Naive thymus-derived CD8-positive, alpha-beta T cell (primary cell): ENCODE results near the gene PTPRN. TPM values are rescaled to one million over a fixed set of nuclear protein-coding genes. Genes with fewer than 3 reads are reported as not detected.
A peak's percentile ranks its signal among the peaks of the same experiment; 100 is the strongest.

ENCODE experiments used
- ATAC-seq, 2 donors: fragments of 150-1000 bp; cut with Tn5 transposase in 1 of 2; sonication (Bioruptor Pico), chemical (Tn5 transposase) in 1 of 2; 1 replicate in 1 of 2; 2 replicates in 1 of 2; pipeline ENCODE4 v1.10.0; 2021; ENCODE audit warnings: mild to moderate bottlenecking in 2 of 2, moderate library complexity in 2 of 2
- POLR2A ChIA-PET: fragments of 350-600 bp; sonication (Branson Sonifier 250); formaldehyde crosslinking; loops from one replicate; lab custom pipeline; 2021; ENCODE audit warnings: antibody characterized with exemption; lab: Charles Lee
- DNase-seq, 10 donors: peaks; one replicate each; pipeline versions ENCODE4 v3.0.0 to v3.0.0-alpha.2; 2020 to 2022
- H3K27ac Mint-ChIP-seq, 10 donors: one replicate each; pipeline ENCODE4 v1.8.0; 2020 to 2022; ENCODE audit warnings: mild to moderate bottlenecking in 10 of 10, mixed read lengths in 10 of 10, moderate library complexity in 4 of 10, inconsistent platforms in 1 of 10
- H3K27me3 Mint-ChIP-seq, 5 donors: one replicate each; pipeline ENCODE4 v1.8.0; 2021 to 2022; ENCODE audit warnings: mixed read lengths in 5 of 5
- H3K36me3 Mint-ChIP-seq, 3 donors: one replicate each; pipeline ENCODE4 v1.8.0; 2020 to 2022; ENCODE audit warnings: mixed read lengths in 3 of 3, mild to moderate bottlenecking in 2 of 3, inconsistent platforms in 1 of 3
- H3K4me1 Mint-ChIP-seq, 4 donors: one replicate each; pipeline ENCODE4 v1.8.0; 2021 to 2022; ENCODE audit warnings: mixed read lengths in 4 of 4
- H3K4me3 Mint-ChIP-seq, 10 donors: one replicate each; pipeline ENCODE4 v1.8.0; 2020 to 2022; ENCODE audit warnings: mild to moderate bottlenecking in 10 of 10, mixed read lengths in 10 of 10, moderate library complexity in 6 of 10, inconsistent platforms in 1 of 10
- H3K9me3 Mint-ChIP-seq, 9 donors: one replicate each; pipeline ENCODE4 v1.8.0; 2020 to 2022; ENCODE audit warnings: mixed read lengths in 9 of 9, mild to moderate bottlenecking in 3 of 9, inconsistent platforms in 1 of 9, moderate library complexity in 1 of 9
- microRNA-seq: library from miRNA; unstranded; fragments of <30 nt; microRNA quantifications from one replicate; pipeline ENCODE4 v1.2.0, GENCODE V29; 2022; ENCODE audit warnings: borderline microRNAs expressed
- polyA plus RNA-seq, 3 donors: library from polyadenylated mRNA; unstranded; fragments of 300-500 nt; fragmentation: Illumina TruSeq; gene quantifications; one replicate each; pipeline ENCODE4 v1.2.3, GENCODE V29; 2021
- total RNA-seq, 8 experiments: library from RNA in 2 of 8; stranded (reverse) in 2 of 8; gene quantifications; one replicate each; pipeline ENCODE4 v1.2.3 and lab custom pipeline; 2021 to 2026

Gene PTPRN
- total and polyA plus RNA-seq, 5 experiments from 2014 or later, result 0.27 to 0.31 TPM; not detected in 3

DNA sequence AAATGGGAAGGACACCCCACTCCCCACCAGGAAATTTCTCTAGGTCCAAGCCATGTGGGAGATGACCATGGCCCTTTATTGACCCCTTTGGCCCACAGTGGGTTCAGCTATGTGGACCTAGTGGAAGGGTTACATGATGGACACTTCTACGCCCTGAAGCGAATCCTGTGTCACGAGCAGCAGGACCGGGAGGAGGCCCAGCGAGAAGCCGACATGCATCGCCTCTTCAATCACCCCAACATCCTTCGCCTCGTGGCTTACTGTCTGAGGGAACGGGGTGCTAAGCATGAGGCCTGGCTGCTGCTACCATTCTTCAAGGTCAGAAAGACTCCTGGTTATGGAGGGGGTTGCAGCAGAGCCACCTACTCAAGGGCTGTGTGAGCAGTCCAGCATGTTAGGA, 62.6 kb downstream of the PTPRN start:
- no peaks in the 10 kb centered on the region for H3K9me3 Mint-ChIP-seq
- POLR2A ChIA-PET, result interaction anchor here (1.1 to 15.9 kb wide), 10 partner anchors 11 to 69 kb away, joined by 4 to 591 read pairs (median 10); partner anchors contain the start of genes ABCB6, ANKZF1, ATG9A and CNPPD1
- H3K4me1 Mint-ChIP-seq, result peaks cover 23 to 82% (median 81%) of the 10 kb centered on the region in 4 donors
- H3K4me3 Mint-ChIP-seq, result peak overlapping the region; percentile 78 to 100 (median 92)
- H3K36me3 Mint-ChIP-seq, result peaks cover 0 to 35% (median 32%) of the 10 kb centered on the region in 3 donors
- DNase-seq, result no peak
- H3K27me3 Mint-ChIP-seq, result no peaks in the 10 kb centered on the region
- no peak for ATAC-seq
- peak overlapping the region in 9 of 10 donors; percentile 94 to 99 (median 98) for H3K27ac Mint-ChIP-seq

DNA sequence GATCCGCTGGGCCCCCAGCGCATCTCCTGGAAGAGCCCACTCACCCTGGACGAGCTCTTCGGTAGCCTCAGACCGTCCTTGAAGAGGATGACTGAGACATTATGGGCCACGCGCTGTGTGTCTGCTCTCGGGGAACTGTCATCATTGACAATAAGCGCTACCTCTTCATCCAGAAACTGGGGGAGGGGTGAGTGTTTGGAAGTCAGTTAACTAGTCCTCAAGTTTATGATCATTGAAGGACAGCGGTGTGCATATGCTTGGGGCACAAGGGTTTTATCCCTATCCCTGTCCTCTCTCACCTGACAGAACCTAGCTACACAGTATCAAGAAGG, 63.3 kb downstream of the PTPRN start:
- ATAC-seq, result no peak
- POLR2A ChIA-PET, result interaction anchor here (1.1 to 20.8 kb wide), 12 partner anchors 3 to 69 kb away, joined by 4 to 591 read pairs (median 10); partner anchors contain the start of genes ABCB6, ANKZF1, ATG9A and CNPPD1
- no peaks in the 10 kb centered on the region for H3K9me3 Mint-ChIP-seq

GRCh38 chr2:219245148-219245898, 63.9 kb downstream of the PTPRN start, which contains the start of the genes GLB1L and STK16:
GLB1L (minus strand) TSS chr2:219245444; CDS start chr2:219243573, 1,871 bp downstream.
STK16 (plus strand) TSS chr2:219245479; CDS start chr2:219246000, 521 bp downstream.
- H3K4me3 Mint-ChIP-seq, result peak within 1 kb of the TSS; percentile 84 to 100 (median 96)
- H3K4me1 Mint-ChIP-seq, result peaks cover 19 to 70% (median 69%) of the 10 kb centered on the region in 4 donors
- peaks cover 0 to 23% (median 19%) of the 10 kb centered on the region in 3 donors for H3K36me3 Mint-ChIP-seq
- ATAC-seq, result peak; percentile 61 to 62
- POLR2A ChIA-PET, result interaction anchor here (0.6 to 20.8 kb wide), 20 partner anchors 4 to 85 kb away, joined by 3 to 591 read pairs (median 6); partner anchors contain the start of genes ABCB6, ANKZF1, ATG9A and CNPPD1
- peak within 1 kb of the TSS; percentile 94 to 99 (median 98) for H3K27ac Mint-ChIP-seq
- DNase-seq, result peak; percentile 70 to 92 (median 85)
- H3K27me3 Mint-ChIP-seq, result no peaks in the 10 kb centered on the region
- H3K9me3 Mint-ChIP-seq, result no peaks in the 10 kb centered on the region

More for the DNA sequence above, 63.3 kb downstream of the PTPRN start:
- Mint-ChIP-seq H3K4me1 (peaks cover 22 to 75% (median 75%) of the 10 kb centered on the region in 4 donors), H3K36me3 (peaks cover 0 to 28% (median 25%) of the 10 kb centered on the region in 3 donors), H3K27ac (peak overlapping the region; percentile 94 to 99 (median 98)), H3K4me3 (peak overlapping the region; percentile 84 to 100 (median 96)), H3K27me3 (no peaks in the 10 kb centered on the region)
- peak in 1 of 10 donors; percentile 22 for DNase-seq

DNA sequence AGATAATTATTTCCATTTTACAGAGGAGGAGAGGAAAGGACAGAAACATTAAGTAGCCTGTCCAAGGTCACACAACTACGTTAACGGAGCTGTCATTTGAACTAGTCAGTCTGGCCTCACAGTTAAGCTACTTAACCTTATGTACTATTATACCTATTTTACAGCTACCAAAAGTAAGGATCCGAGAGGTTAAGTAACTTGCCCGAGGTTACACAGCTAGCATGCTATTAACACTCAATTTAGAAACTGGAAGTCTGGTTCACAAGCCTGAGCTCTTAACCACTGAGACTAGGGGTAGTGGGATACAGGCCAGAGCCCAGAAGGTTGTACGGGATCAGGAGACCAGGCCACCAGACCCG, 64.4 kb downstream of the PTPRN start:
- no peaks in the 10 kb centered on the region for H3K27me3 Mint-ChIP-seq
- DNase-seq, result no peak
- H3K4me3 Mint-ChIP-seq, result peak overlapping the region; percentile 84 to 100 (median 96)
- H3K4me1 Mint-ChIP-seq, result peaks cover 15 to 64% (median 64%) of the 10 kb centered on the region in 4 donors
- peaks cover 0 to 17% (median 14%) of the 10 kb centered on the region in 3 donors for H3K36me3 Mint-ChIP-seq
- peak overlapping the region; percentile 94 to 99 (median 98) for H3K27ac Mint-ChIP-seq
- no peak for ATAC-seq
- no peaks in the 10 kb centered on the region for H3K9me3 Mint-ChIP-seq
- POLR2A ChIA-PET, result interaction anchor here (0.6 to 20.8 kb wide), 18 partner anchors 4 to 85 kb away, joined by 3 to 591 read pairs (median 6); partner anchors contain the start of genes ABCB6, ANKZF1, ATG9A and CNPPD1

- Mint-ChIP-seq H3K4me3 (peak overlapping the region in 9 of 10 donors; percentile 46 to 77 (median 63)), H3K9me3 (no peaks in the 10 kb centered on the region), H3K27me3 (no peaks in the 10 kb centered on the region), H3K4me1 (peaks cover 13 to 52% (median 50%) of the 10 kb centered on the region in 4 donors), H3K36me3 (peaks cover 0 to 9% (median 4%) of the 10 kb centered on the region in 3 donors), H3K27ac (peak overlapping the region; percentile 37 to 99 (median 74))
- DNase-seq (no peak), ATAC-seq (no peak)
- POLR2A ChIA-PET, result interaction anchor here (15.9 to 20.8 kb wide), 2 partner anchors 6 to 8 kb away, joined by 591 read pairs; partner anchors contain the start of genes ANKZF1, ATG9A, GLB1L and STK16
Measured at GRCh38 chr2:219243291-219243761, 65.9 kb downstream of the PTPRN start.

Small RNA genes within 50 kb of the gene (microRNA-seq; reads per million reads assigned to microRNA genes)
- not detected for gene MIR153-1

Other genes with a start within 250 kb of the PTPRN start
- not detected for gene IHH, start 248.5 kb downstream of the PTPRN start, total RNA-seq
- gene IHH, start 248.5 kb downstream of the PTPRN start, polyA plus RNA-seq, result not detected
- gene NHEJ1, start 148.6 kb downstream of the PTPRN start, total RNA-seq, result 10 to 100 TPM; 17.0 to 20.1 TPM
- gene NHEJ1, start 148.6 kb downstream of the PTPRN start, polyA plus RNA-seq, result 10 to 100 TPM; 16.6 to 29.1 (median 23.0) TPM
- 1 to 10 TPM; 2.7 to 3.3 TPM for gene SLC23A3, start 139.4 kb downstream of the PTPRN start, total RNA-seq
- not detected for gene SLC23A3, start 139.4 kb downstream of the PTPRN start, polyA plus RNA-seq
- 10 to 100 TPM; 59.1 to 64.1 TPM for gene CNPPD1, start 132.5 kb downstream of the PTPRN start, total RNA-seq
- gene CNPPD1, start 132.5 kb downstream of the PTPRN start, polyA plus RNA-seq, result 10 to 100 TPM; 45.8 to 59.8 (median 50.4) TPM
- 100 to 1,000 TPM; 110 to 113 TPM for gene RETREG2, start 131.1 kb downstream of the PTPRN start, total RNA-seq
- 10 to 100 TPM; 52.0 to 64.3 (median 57.6) TPM for gene RETREG2, start 131.1 kb downstream of the PTPRN start, polyA plus RNA-seq
- 10 to 100 TPM; 69.6 to 81.9 TPM for gene ZFAND2B, start 102.6 kb downstream of the PTPRN start, total RNA-seq
- 10 to 100 TPM; 78.1 to 85.1 (median 78.1) TPM for gene ZFAND2B, start 102.6 kb downstream of the PTPRN start, polyA plus RNA-seq
- 10 to 100 TPM; 12.3 to 12.9 TPM for gene ABCB6, start 90.4 kb downstream of the PTPRN start, total RNA-seq
- 1 to 10 TPM; 1.6 to 4.9 (median 1.8) TPM for gene ABCB6, start 90.4 kb downstream of the PTPRN start, polyA plus RNA-seq
- gene ATG9A, start 79.8 kb downstream of the PTPRN start, total RNA-seq, result 10 to 100 TPM; 52.6 to 53.5 TPM
- 10 to 100 TPM; 17.7 to 27.9 (median 20.5) TPM for gene ATG9A, start 79.8 kb downstream of the PTPRN start, polyA plus RNA-seq
- 100 to 1,000 TPM; 263 to 278 TPM for gene ANKZF1, start 79.6 kb downstream of the PTPRN start, total RNA-seq
- 10 to 100 TPM; 23.8 to 46.2 (median 25.9) TPM for gene ANKZF1, start 79.6 kb downstream of the PTPRN start, polyA plus RNA-seq
- gene GLB1L, start 64.0 kb downstream of the PTPRN start, total RNA-seq, result 1 to 10 TPM; 1.8 to 2.7 TPM
- 1 to 10 TPM in 2 of 3 donors, under 1 TPM in 1; 0.62 to 1.8 (median 1.7) TPM for gene GLB1L, start 64.0 kb downstream of the PTPRN start, polyA plus RNA-seq
- gene STK16, start 63.9 kb downstream of the PTPRN start, total RNA-seq, result 10 to 100 TPM; 22.4 to 22.6 TPM
- gene STK16, start 63.9 kb downstream of the PTPRN start, polyA plus RNA-seq, result 10 to 100 TPM; 21.6 to 25.8 (median 23.7) TPM
- not detected for gene TUBA4B, start 56.2 kb downstream of the PTPRN start, total RNA-seq
- not detected for gene TUBA4B, start 56.2 kb downstream of the PTPRN start, polyA plus RNA-seq
- 100 to 1,000 TPM; 143 to 144 TPM for gene TUBA4A, start 55.5 kb downstream of the PTPRN start, total RNA-seq
- 100 to 1,000 TPM; 107 to 275 (median 122) TPM for gene TUBA4A, start 55.5 kb downstream of the PTPRN start, polyA plus RNA-seq
- 100 to 1,000 TPM; 102 to 105 TPM for gene DNAJB2, start 30.0 kb downstream of the PTPRN start, total RNA-seq
- 1 to 10 TPM; 5.0 to 6.6 (median 5.9) TPM for gene DNAJB2, start 30.0 kb downstream of the PTPRN start, polyA plus RNA-seq
- gene RESP18, start 23.3 kb upstream of the PTPRN start, total RNA-seq, result not detected
- gene RESP18, start 23.3 kb upstream of the PTPRN start, polyA plus RNA-seq, result not detected
- 10 to 100 TPM; 81.9 to 89.1 TPM for gene DNPEP, start 78.5 kb upstream of the PTPRN start, total RNA-seq
- 10 to 100 TPM; 51.2 to 62.6 (median 53.1) TPM for gene DNPEP, start 78.5 kb upstream of the PTPRN start, polyA plus RNA-seq
- gene DES, start 109.0 kb upstream of the PTPRN start, total RNA-seq, result not detected
- gene DES, start 109.0 kb upstream of the PTPRN start, polyA plus RNA-seq, result not detected
- 10 to 100 TPM; 20.3 to 22.5 TPM for gene SPEG, start 125.4 kb upstream of the PTPRN start, total RNA-seq
- 1 to 10 TPM; 1.6 to 3.0 (median 2.7) TPM for gene SPEG, start 125.4 kb upstream of the PTPRN start, polyA plus RNA-seq
- 10 to 100 TPM; 22.5 to 26.9 TPM for gene GMPPA, start 189.5 kb upstream of the PTPRN start, total RNA-seq
- 10 to 100 TPM; 12.1 to 22.0 (median 17.0) TPM for gene GMPPA, start 189.5 kb upstream of the PTPRN start, polyA plus RNA-seq
- under 1 TPM; 0.21 to 0.30 TPM for gene ASIC4, start 205.1 kb upstream of the PTPRN start, total RNA-seq
- gene ASIC4, start 205.1 kb upstream of the PTPRN start, polyA plus RNA-seq, result not detected
- gene CHPF, start 234.4 kb upstream of the PTPRN start, total RNA-seq, result 1 to 10 TPM; 3.7 to 3.8 TPM
- 1 to 10 TPM; 3.8 to 4.2 (median 4.2) TPM for gene CHPF, start 234.4 kb upstream of the PTPRN start, polyA plus RNA-seq
- gene TMEM198, start 234.6 kb upstream of the PTPRN start, total RNA-seq, result under 1 TPM; 0.36 to 0.49 TPM
- gene TMEM198, start 234.6 kb upstream of the PTPRN start, polyA plus RNA-seq, result under 1 TPM in 1 of 3 donors, not detected in 2; 0.21 TPM